GM19023 (cell line): ENCODE measurements around the gene SYTL5.

Source experiments
- ATAC-seq: cut with Tn5 transposase; IDR thresholded peaks from one replicate; pipeline ENCODE4 v1.9.1; 2021; ENCODE audit warnings: mild to moderate bottlenecking, moderate library complexity; ENCODE audit not compliant: unreplicated experiment

The SYTL5 gene

GRCh38 chrX:38127961-38128360, 121.6 kb downstream of the SYTL5 start:
- no peak for ATAC-seq

- ATAC-seq, result no peak
Observed at GRCh38 chrX:38129366-38129765, 123.0 kb downstream of the SYTL5 start.

DNA sequence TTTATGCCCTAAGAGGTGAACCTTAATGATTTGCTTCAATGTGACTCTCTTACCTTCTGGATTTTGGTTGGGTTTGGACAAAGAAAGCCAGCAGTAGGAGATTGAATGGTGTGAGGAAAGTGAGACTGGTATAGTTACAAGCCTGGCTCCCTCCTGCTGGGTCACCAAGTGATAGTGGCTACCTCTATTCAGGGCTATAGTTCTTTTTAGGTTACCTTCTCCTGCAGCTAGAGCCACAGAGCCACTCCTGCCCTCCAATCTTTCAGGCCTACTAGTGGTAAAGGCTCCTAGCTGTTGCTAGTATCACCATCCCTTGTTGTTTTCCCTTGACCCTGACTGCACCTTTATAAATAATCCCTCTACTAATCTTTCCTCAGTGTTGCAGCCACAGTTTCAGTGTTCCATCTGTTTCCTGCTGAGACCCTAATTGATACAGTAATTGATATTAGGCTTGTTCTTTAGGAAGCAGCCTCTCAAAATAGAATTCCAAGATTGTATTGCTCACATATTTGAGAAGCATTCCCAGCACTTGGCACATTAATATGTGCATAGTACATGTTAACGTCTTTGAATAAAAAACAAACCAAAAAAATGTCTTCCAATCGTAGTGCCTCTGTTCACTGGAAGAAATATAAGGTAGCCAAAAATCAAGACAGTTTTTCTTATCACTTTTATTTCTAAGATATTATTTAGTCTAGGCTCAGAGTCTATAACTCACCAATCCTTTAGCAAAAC, 132.0 kb downstream of the SYTL5 start:
- no peak for ATAC-seq

DNA sequence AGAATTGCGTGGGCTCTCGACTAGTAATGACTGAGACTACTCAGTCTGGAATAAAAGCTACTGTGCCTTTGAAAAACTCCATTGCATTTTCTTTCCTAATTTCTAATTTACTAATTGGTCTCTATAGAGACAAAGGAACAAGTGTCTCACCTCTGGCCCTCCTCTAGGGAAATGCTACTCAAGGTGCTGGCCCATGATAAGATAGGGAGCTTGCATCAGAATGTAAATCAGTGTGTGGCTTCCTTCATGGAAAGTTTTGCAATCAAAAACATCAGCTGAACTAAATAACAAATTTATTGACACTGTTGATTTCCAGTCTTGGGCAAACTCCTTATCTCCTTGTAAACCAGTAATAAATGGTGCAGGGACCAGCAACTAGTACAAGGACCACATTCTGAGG, 132.5 kb downstream of the SYTL5 start:
- ATAC-seq, result no peak

DNA sequence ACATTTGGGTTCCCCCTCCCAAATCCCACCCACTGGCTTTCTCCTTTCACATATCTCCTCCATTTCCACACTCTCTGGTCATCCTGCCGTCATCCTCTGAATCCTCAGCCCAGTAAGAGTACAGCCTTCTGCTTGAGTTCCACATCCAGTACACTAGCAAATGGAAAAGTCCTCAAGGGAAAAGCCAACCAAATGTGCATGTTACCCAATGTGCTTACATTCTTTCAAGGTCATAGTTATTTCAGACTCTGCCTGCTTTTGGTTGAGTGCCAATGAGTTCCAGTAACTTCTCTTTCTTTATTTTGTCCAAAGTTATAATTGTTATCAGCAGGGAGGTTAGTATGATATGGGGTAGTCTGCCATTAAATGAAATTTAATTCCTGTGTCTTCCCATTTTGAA, 136.3 kb downstream of the SYTL5 start:
- no peak for ATAC-seq

- no peak for ATAC-seq
Observed at GRCh38 chrX:38149016-38149415, 142.7 kb downstream of the SYTL5 start.

- ATAC-seq, result no peak
Observed at GRCh38 chrX:38150993-38151392, 144.6 kb downstream of the SYTL5 start.

DNA sequence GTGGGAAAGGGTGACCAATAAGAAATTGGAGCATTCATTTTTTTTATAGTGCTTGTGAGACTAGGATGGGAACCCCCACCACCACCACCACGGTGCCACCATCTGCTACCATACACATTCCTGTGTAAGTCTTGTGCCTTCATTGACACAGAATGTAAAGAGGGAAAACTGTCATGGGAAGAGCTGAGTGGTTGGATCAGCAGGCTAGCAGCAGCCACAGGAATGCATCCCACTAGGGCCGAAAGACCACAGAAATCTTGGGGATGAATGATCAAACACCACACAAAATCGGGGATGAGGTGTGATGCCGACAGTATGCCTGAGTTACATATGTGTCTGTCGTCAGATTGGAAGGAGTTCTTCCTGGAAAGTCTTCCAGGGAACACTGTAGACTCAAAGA, 145.1 kb downstream of the SYTL5 start:
- ATAC-seq, result no peak

DNA sequence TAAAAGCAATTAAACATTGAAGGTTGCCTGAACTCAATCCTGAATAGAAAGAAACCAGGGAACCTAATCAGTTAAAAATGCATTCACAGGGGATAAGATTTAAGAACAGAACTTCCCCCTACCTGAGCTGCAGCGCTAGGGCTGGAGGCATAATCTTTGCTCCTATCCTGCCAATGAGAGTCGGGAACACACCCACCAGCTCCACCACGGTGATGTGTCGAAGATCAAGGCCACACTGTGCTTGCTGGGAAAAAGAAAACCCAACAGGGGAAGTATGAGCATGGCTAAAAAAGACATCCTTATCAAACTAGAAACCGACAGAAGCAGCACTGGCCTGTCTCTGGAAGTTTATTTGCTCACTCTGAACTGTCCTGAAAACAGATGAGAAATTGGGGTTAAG, 148.0 kb downstream of the SYTL5 start:
- ATAC-seq, result no peak

GRCh38 chrX:38154818-38155217, 148.5 kb downstream of the SYTL5 start:
- ATAC-seq, result no peak

GRCh38 chrX:38156838-38157237, 150.5 kb downstream of the SYTL5 start:
- no peak for ATAC-seq

DNA sequence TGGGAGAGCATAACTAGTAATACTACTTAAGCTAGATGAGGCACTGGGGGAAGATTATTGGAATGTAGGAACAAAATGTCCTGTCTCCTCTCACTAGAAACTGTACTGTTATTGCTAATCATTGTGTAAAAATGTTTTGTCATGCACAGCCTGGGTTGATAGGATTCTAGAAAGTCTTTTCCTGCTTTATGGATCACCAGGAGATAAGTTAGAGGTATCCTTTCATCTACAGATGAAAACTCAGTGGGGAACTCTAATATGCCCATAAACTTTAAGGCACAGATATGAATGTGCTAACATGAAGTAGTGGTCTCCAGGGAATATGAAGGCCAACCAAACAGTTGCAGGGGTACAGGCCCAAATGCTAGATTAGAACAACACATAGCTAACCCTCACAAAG, 156.8 kb downstream of the SYTL5 start:
- no peak for ATAC-seq

DNA sequence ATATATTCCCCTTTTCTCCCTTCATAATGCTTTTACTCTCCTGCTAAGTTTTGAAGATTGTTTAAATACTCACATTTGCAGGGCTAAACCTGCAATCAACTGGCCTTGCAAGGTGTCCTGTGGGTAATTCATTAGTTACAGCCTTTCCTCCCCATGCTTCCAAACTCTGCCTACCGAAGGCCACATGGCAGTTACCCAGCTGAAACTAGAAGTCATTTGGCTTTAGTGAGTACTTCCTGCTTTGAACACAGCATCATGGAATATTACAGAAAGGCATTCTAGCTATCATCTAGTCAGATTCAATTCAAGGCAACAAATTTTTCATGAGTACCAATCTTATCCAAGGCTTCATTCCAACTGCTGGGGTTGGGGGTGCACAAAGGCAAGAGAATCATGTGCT, 158.7 kb downstream of the SYTL5 start:
- ATAC-seq, result no peak

- ATAC-seq, result no peak
Observed at GRCh38 chrX:38166478-38167083, 160.2 kb downstream of the SYTL5 start.

- ATAC-seq, result no peak
Observed at GRCh38 chrX:38170556-38170955, 164.2 kb downstream of the SYTL5 start.

- ATAC-seq, result no peak
Observed at GRCh38 chrX:38172596-38172995, 166.2 kb downstream of the SYTL5 start.

DNA sequence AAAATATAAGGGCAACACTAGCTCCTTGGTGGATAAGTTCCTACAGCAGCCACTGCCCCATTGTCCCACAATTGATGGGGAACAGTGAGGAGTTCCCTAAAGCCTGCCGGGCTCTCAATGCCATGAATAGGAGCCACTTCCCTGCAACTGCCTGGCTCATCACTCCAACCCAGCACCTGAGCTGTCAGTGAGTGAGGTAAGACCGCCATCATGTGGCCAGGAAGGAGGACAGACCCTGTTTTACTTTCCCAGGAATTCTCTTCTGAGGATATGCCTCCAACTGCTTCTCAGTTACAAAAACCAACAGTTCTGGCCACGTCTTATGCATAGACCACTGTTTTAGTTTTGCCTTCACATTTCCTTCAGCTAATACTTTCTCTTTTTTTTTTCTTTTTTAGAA, 168.8 kb downstream of the SYTL5 start:
- no peak for ATAC-seq

GRCh38 chrX:38178396-38178795, 172.0 kb downstream of the SYTL5 start:
- no peak for ATAC-seq
